IMR-90 (cell line): ENCODE results near the gene CCDC137. TPM values are rescaled to one million over a fixed set of nuclear protein-coding genes. Genes with fewer than 3 reads are reported as not detected.

ENCODE experiments used
- ATAC-seq: fragments of 200-7000 bp; cut with Tn5 transposase; 2 replicates; pipeline ENCODE4 v1.9.1; 2020; ENCODE audit warnings: low read depth, mild to moderate bottlenecking, moderate library complexity
- BruUV-seq: library from RNA; stranded (reverse); fragments of 400-500 nt; replicated peaks from 2 replicates; lab custom pipeline; 2021; lab: Mats Ljungman, UMichigan
- CTCF ChIA-PET: fragments of 300-600 bp; formaldehyde crosslinking; extraction: SDS; loops from one replicate; lab custom pipeline; 2021; ENCODE audit warnings: antibody characterized with exemption; lab: Yijun Ruan, JAX
- POLR2A ChIA-PET: fragments of 300-600 bp; sonication (Branson Sonifier 250); formaldehyde crosslinking; loops from one replicate; lab custom pipeline; 2022; ENCODE audit warnings: antibody characterized with exemption; ENCODE audit not compliant: unreplicated experiment; lab: Charles Lee
- DNase-seq: peaks from one replicate; pipeline ENCODE4 v3.0.0; 2013
- H2AFZ ChIP-seq: replicated peaks from 2 replicates; pipeline ENCODE3; 2013; ENCODE audit warnings: low read length, mild to moderate bottlenecking; ENCODE audit not compliant: poor library complexity
- H2AK5ac ChIP-seq: 2 replicates; pipeline ENCODE4 v1.6.1; 2013; ENCODE audit warnings: low read depth, low read length, inconsistent platforms
- H2AK9ac ChIP-seq: replicated peaks from 2 replicates; pipeline ENCODE3; 2013; ENCODE audit warnings: mild to moderate bottlenecking, low read depth, low read length, moderate library complexity; ENCODE audit not compliant: poor library complexity
- H2BK120ac ChIP-seq: 2 replicates; pipeline ENCODE4 v1.6.1; 2013; ENCODE audit warnings: low read depth, low read length, inconsistent platforms
- H2BK15ac ChIP-seq: 3 replicates; pipeline ENCODE4 v1.6.1; 2013; ENCODE audit warnings: low read depth, low read length, inconsistent platforms
- H2BK20ac ChIP-seq: 2 replicates; pipeline ENCODE4 v1.6.1; 2013; ENCODE audit warnings: low read depth, mild to moderate bottlenecking, inconsistent platforms, low read length, moderate library complexity
- H2BK5ac ChIP-seq: 2 replicates; pipeline ENCODE4 v1.6.1; 2013; ENCODE audit warnings: mild to moderate bottlenecking, low read depth, low read length, inconsistent platforms; ENCODE audit not compliant: poor library complexity, severe bottlenecking
- H3K14ac ChIP-seq: replicated peaks from 2 replicates; pipeline ENCODE4 v1.6.1; 2013; ENCODE audit warnings: low read depth, low read length, inconsistent platforms
- H3K18ac ChIP-seq: 2 replicates; pipeline ENCODE4 v1.6.1; 2013; ENCODE audit warnings: low read depth, low read length, control low read depth
- H3K23ac ChIP-seq: 2 replicates; pipeline ENCODE4 v1.6.1; 2013; ENCODE audit warnings: low read depth, low read length, inconsistent platforms
- H3K27ac ChIP-seq: 2 replicates; pipeline ENCODE4 v1.5.1; 2013; ENCODE audit warnings: mild to moderate bottlenecking, control low read depth, low read length; ENCODE audit not compliant: insufficient read depth
- H3K27me3 ChIP-seq: 2 replicates; pipeline ENCODE4 v1.6.1; 2013; ENCODE audit warnings: low read length; ENCODE audit not compliant: control insufficient read depth, insufficient read depth
- H3K36me3 ChIP-seq: 2 replicates; pipeline ENCODE4 v1.6.1; 2013; ENCODE audit warnings: low read length, mixed read lengths; ENCODE audit not compliant: control insufficient read depth, insufficient read depth
- H3K4ac ChIP-seq: 2 replicates; pipeline ENCODE4 v1.6.1; 2013; ENCODE audit warnings: low read depth, low read length, inconsistent platforms
- H3K4me1 ChIP-seq: 2 replicates; pipeline ENCODE4 v1.6.1; 2013; ENCODE audit warnings: low read length, mixed read lengths; ENCODE audit not compliant: control insufficient read depth, insufficient read depth
- H3K4me2 ChIP-seq: 2 replicates; pipeline ENCODE4 v1.6.1; 2013; ENCODE audit warnings: low read depth, mild to moderate bottlenecking, control low read depth, low read length, moderate library complexity
- H3K4me3 ChIP-seq: 2 replicates; pipeline ENCODE4 v1.5.1; 2013; ENCODE audit warnings: low read depth, mild to moderate bottlenecking, control low read depth, low read length, moderate library complexity; ENCODE audit not compliant: insufficient read depth
- H3K56ac ChIP-seq: 2 replicates; pipeline ENCODE4 v1.6.1; 2013; ENCODE audit warnings: low read length, inconsistent platforms; ENCODE audit not compliant: insufficient read depth; ENCODE audit errors: extremely low read depth
- H3K79me1 ChIP-seq, 2 experiments: 2 replicates each; pipeline ENCODE4 v1.6.1; 2013; ENCODE audit warnings: low read length in 2 of 2, inconsistent platforms in 1 of 2, low read depth in 1 of 2
- H3K9ac ChIP-seq: 2 replicates; pipeline ENCODE4 v1.6.1; 2013; ENCODE audit warnings: low read depth, low read length, control low read depth
- H3K9me1 ChIP-seq: 2 replicates; pipeline ENCODE4 v1.6.1; 2013; ENCODE audit warnings: low read length, inconsistent platforms; ENCODE audit not compliant: insufficient read depth
- H3K9me3 ChIP-seq: 2 replicates; pipeline ENCODE4 v1.6.1; 2013; ENCODE audit warnings: low read length; ENCODE audit not compliant: control insufficient read depth, insufficient read depth
- H4K20me1 ChIP-seq: 2 replicates; pipeline ENCODE4 v1.6.1; 2013; ENCODE audit warnings: low read length, inconsistent platforms; ENCODE audit not compliant: insufficient read depth
- H4K5ac ChIP-seq: 2 replicates; pipeline ENCODE4 v1.6.1; 2013; ENCODE audit warnings: mild to moderate bottlenecking, low read depth, low read length, control low read depth
- H4K8ac ChIP-seq, 2 experiments: 2 replicates each; pipeline ENCODE4 v1.6.1; 2013; ENCODE audit warnings: low read depth in 2 of 2, low read length in 2 of 2, control low read depth in 1 of 2, inconsistent platforms in 1 of 2
- H4K91ac ChIP-seq: 2 replicates; pipeline ENCODE4 v1.6.1; 2013; ENCODE audit warnings: low read depth, low read length, inconsistent platforms; ENCODE audit not compliant: insufficient read depth
- CEBPB ChIP-seq: IDR thresholded peaks from 2 replicates; pipeline ENCODE4 v1.6.1; 2012; ENCODE audit warnings: low read depth, low read length, improper control_type of control experiment
- CHD1 ChIP-seq: IDR thresholded peaks from 2 replicates; pipeline ENCODE4 v1.6.1; 2012; ENCODE audit warnings: low read depth, low read length, improper control_type of control experiment
- CTCF ChIP-seq: conservative IDR thresholded peaks from 2 replicates; pipeline ENCODE4 v1.5.1; 2012; ENCODE audit warnings: mild to moderate bottlenecking, low read depth, low read length, improper control_type of control experiment
- ELK1 ChIP-seq: fragments of 150-350 bp; IDR thresholded peaks from 2 replicates; pipeline ENCODE4 v1.6.1; 2016; ENCODE audit warnings: low read depth, mild to moderate bottlenecking, low read length, moderate library complexity, borderline replicate concordance
- FOS ChIP-seq: fragments of 150-350 bp; IDR thresholded peaks from 2 replicates; pipeline ENCODE4 v1.6.1; 2016; ENCODE audit warnings: low read depth, low read length
- MAFK ChIP-seq: IDR thresholded peaks from 2 replicates; pipeline ENCODE4 v1.6.1; 2012; ENCODE audit warnings: low read depth, low read length, improper control_type of control experiment
- MAZ ChIP-seq: IDR thresholded peaks from 2 replicates; pipeline ENCODE4 v1.6.1; 2012; ENCODE audit warnings: low read depth, mild to moderate bottlenecking, low read length, improper control_type of control experiment, moderate library complexity, borderline replicate concordance
- MXI1 ChIP-seq: IDR thresholded peaks from 2 replicates; pipeline ENCODE4 v1.6.1; 2012; ENCODE audit warnings: low read depth, mild to moderate bottlenecking, low read length, moderate library complexity, borderline replicate concordance
- POLR2A ChIP-seq: IDR thresholded peaks from 2 replicates; pipeline ENCODE4 v1.6.1; 2012; ENCODE audit warnings: mild to moderate bottlenecking, low read depth, low read length
- RAD21 ChIP-seq: IDR thresholded peaks from 2 replicates; pipeline ENCODE4 v1.6.1; 2012; ENCODE audit warnings: low read length, improper control_type of control experiment
- RCOR1 ChIP-seq: IDR thresholded peaks from 2 replicates; pipeline ENCODE4 v1.6.1; 2012; ENCODE audit warnings: mild to moderate bottlenecking, low read length, improper control_type of control experiment; ENCODE audit not compliant: insufficient replicate concordance
- RFX5 ChIP-seq: IDR thresholded peaks from 2 replicates; pipeline ENCODE4 v1.8.0; 2012; ENCODE audit warnings: low read depth, mild to moderate bottlenecking, low read length, moderate library complexity
- SMC3 ChIP-seq: fragments of 150-350 bp; IDR thresholded peaks from 2 replicates; pipeline ENCODE4 v1.6.1; 2016; ENCODE audit warnings: low read depth, mild to moderate bottlenecking, antibody characterized with exemption, low read length, moderate library complexity
- WGBS, 2 experiments: methylation state at CpG; one replicate each; pipeline versions ENCODE4 v1.1.5 to v1.1.7; 2013; ENCODE audit warnings: missing lambda C conversion rate in 2 of 2; ENCODE audit not compliant: insufficient read length in 1 of 2; ENCODE audit errors: extremely low coverage in 2 of 2; 5-methylcytosine and 5-hydroxymethylcytosine counted together
- dilution Hi-C: fragments of 300-500 bp; cut with HindIII; formaldehyde crosslinking; loops from one replicate; pipeline ENCODE4 v1.14.3; 2018; ENCODE audit warnings: low sequenced_read_pairs; ENCODE audit not compliant: unreplicated experiment
- in situ Hi-C: fragments of 300-500 bp; cut with MboI; formaldehyde crosslinking; loops from 3 replicates; pipeline ENCODE4 v1.14.3; 2019; ENCODE audit warnings: low sequenced_read_pairs, inconsistent platforms, mixed read lengths
- intact Hi-C: fragments of 100-400 bp; cut with micrococcal nuclease; formaldehyde crosslinking; loops from 2 replicates; pipeline ENCODE4 v1.10.0; 2022
- polyA plus RNA-seq, 3 experiments: library from polyadenylated mRNA; depleted of rRNA; stranded (reverse); fragments of >200 nt; gene quantifications; 2 replicates each; pipeline ENCODE4 v1.2.3, GENCODE V29; 2012; ENCODE audit warnings: low replicate concordance in 1 of 3
- total RNA-seq: library from RNA; depleted of rRNA; stranded (reverse); fragments of >200 nt; gene quantifications from 2 replicates; pipeline ENCODE4 v1.2.3, GENCODE V29; 2012
- TF ChIP-seq, protein P1 (sequence below): fragments of 150-350 bp; IDR thresholded peaks from 2 replicates; pipeline ENCODE4 v1.6.1; 2017; ENCODE audit warnings: mild to moderate bottlenecking, antibody characterized with exemption, low read length, low read depth

CCDC137 gene
- total and polyA plus RNA-seq, 2 of the 4 experiments (the other 2 are of a cell fraction) = 7.5 to 18.4 TPM

GRCh38 chr17:81641825-81642489 is 24.6 kb upstream of the CCDC137 start:
- peaks cover 10% of the 10 kb centered on the region for H3K9me1 ChIP-seq
- H3K27me3 ChIP-seq = no peaks in the 10 kb centered on the region
- H3K27ac ChIP-seq = peak overlapping the region; percentile 79
- ChIA-PET POLR2A (interaction anchor here (0.5 kb wide), 1 partner anchor 9 kb away, joined by 4 read pairs; no protein-coding TSS in a partner anchor), CTCF (no interaction called here)
- H2AK5ac ChIP-seq = peak overlapping the region; percentile 67
- 0 out of 2 replicates have a peak overlapping the region, but pooled peaks have one; percentile 7 for H3K23ac ChIP-seq
- peak overlapping the region; percentile 38 for H3K14ac ChIP-seq
- ATAC-seq (peak; percentile 98), DNase-seq (peak; percentile 77)
- intact Hi-C loops = no loop called here
- H3K79me1 ChIP-seq = peaks cover 5 to 9% of the 10 kb centered on the region in 2 experiments; a peak in 1 of 4 replicates
- H2AK9ac ChIP-seq = peak overlapping the region; percentile 87
- peaks cover 10% of the 10 kb centered on the region for H3K4me1 ChIP-seq
- peak overlapping the region; percentile 54; the same call in 1 of the 3 replicates for H2BK15ac ChIP-seq
- peak overlapping the region; percentile 57 for H3K9ac ChIP-seq
- H3K18ac ChIP-seq = no peak overlapping the region; the same call in 1 of the 2 replicates
- H2BK20ac ChIP-seq = peak overlapping the region; percentile 64; the same call in 1 of the 2 replicates
- H3K4ac ChIP-seq = peak overlapping the region; percentile 88
- in situ Hi-C loops = no loop called here
- H3K36me3 ChIP-seq = 0 out of 2 replicates have a peak, but pooled peaks cover 2% of the 10 kb centered on the region
- no peaks in the 10 kb centered on the region for H3K9me3 ChIP-seq
- peak overlapping the region; percentile 89 for H4K5ac ChIP-seq
- 100% methylated on average over 5 of the region's 17 CpGs; no CpG with 5 or more reads in 1 of the 2 experiments for WGBS, 2 experiments
- peak overlapping the region; percentile 84 for H2BK120ac ChIP-seq
- no peak overlapping the region for H3K4me3 ChIP-seq
- H3K4me2 ChIP-seq = peak overlapping the region; percentile 47
- peak overlapping the region; percentile 78 for H2BK5ac ChIP-seq
- no peak overlapping the region for H3K56ac ChIP-seq
- H2AFZ ChIP-seq = peak overlapping the region; percentile 92
- no TSS peak for BruUV-seq
- peak overlapping the region; percentile 81 to 93 for H4K8ac ChIP-seq
- dilution Hi-C loops = no loop called here
- no peaks in the 10 kb centered on the region for H4K20me1 ChIP-seq
- H4K91ac ChIP-seq = peak overlapping the region; percentile 44
- TF ChIP-seq CEBPB (0 out of 2 replicates have a peak, but pooled peaks have one; percentile 53), ELK1 (no peak), CHD1 (no peak), MXI1 (no peak), SMC3 (0 out of 2 replicates have a peak, but pooled peaks have one; percentile 19), RAD21 (0 out of 2 replicates have a peak, but pooled peaks have one; percentile 6), RCOR1 (no peak), FOS (peak; percentile 32; the same call in 1 of the 2 replicates), MAZ (peak; percentile 47; the same call in 1 of the 2 replicates), POLR2A (no peak), MAFK (no peak), RFX5 (no peak), CTCF (no peak)
- TF ChIP-seq, protein P1, sequence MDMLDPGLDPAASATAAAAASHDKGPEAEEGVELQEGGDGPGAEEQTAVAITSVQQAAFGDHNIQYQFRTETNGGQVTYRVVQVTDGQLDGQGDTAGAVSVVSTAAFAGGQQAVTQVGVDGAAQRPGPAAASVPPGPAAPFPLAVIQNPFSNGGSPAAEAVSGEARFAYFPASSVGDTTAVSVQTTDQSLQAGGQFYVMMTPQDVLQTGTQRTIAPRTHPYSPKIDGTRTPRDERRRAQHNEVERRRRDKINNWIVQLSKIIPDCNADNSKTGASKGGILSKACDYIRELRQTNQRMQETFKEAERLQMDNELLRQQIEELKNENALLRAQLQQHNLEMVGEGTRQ = peak; percentile 64
